GM12892 (cell line): ENCODE data around the gene BARD1.

ENCODE experiments used
- POLR2A ChIP-seq: IDR thresholded peaks from 2 replicates; pipeline ENCODE4 v1.6.1; 2011; ENCODE audit warnings: low read depth, low read length, control low read depth
- POLR2AphosphoS5 ChIP-seq: IDR thresholded peaks from 2 replicates; pipeline ENCODE4 v1.6.1; 2011; ENCODE audit warnings: low read depth, low read length, control low read depth
- TAF1 ChIP-seq: IDR thresholded peaks from 2 replicates; pipeline ENCODE4 v1.6.1; 2011; ENCODE audit warnings: low read depth, mild to moderate bottlenecking, control low read depth, low read length, borderline replicate concordance

GRCh38 chr2:214807653-214808052, 1.8 kb downstream of the BARD1 start:
- TF ChIP-seq POLR2AphosphoS5 (no peak), POLR2A (no peak), TAF1 (no peak)
